GM18505 (cell line): Measurements from ENCODE around the gene MEP1A.

Source experiments
- ATAC-seq: cut with Tn5 transposase; IDR thresholded peaks from one replicate; pipeline ENCODE4 v1.9.1; 2021; ENCODE audit not compliant: unreplicated experiment
- POLR2A ChIP-seq: IDR thresholded peaks from 4 replicates; pipeline ENCODE4 v1.6.1; 2011; ENCODE audit warnings: borderline replicate concordance; ENCODE audit not compliant: insufficient read depth, insufficient read length; ENCODE audit errors: extremely low read depth

Gene MEP1A

DNA sequence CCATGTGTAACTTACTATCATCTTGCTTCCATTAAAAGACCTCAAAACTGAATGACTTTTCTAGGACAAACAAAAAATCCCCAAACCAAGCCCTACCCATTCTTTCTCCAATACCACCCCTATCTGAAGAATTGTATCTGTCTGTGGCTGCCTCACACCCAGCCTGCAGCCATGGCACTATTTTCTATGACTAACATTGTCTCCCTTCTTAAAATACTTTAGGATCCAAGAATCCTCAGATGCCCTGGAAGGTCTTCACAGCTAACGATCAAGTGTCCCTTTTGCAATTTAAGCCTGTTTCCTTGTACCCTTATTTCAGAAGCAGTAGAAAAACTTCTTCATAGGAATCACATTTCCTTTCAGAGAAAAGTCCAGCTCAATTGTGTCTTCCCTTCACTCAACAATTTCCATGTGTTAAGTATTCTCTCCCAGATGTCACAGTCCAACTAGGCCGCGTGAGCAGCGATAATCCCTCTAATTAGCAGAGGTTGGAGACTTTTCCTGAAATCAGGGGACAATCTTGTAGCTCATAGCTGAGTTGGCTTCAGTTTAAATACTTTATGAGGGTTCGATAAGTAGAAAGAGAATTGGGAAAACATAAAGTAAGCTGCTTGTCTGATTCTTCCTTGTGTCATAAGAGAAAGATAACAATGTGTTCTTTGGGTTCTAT, 5.2 kb upstream of the MEP1A start:
- TF ChIP-seq POLR2A = no peak
- no peak for ATAC-seq

DNA sequence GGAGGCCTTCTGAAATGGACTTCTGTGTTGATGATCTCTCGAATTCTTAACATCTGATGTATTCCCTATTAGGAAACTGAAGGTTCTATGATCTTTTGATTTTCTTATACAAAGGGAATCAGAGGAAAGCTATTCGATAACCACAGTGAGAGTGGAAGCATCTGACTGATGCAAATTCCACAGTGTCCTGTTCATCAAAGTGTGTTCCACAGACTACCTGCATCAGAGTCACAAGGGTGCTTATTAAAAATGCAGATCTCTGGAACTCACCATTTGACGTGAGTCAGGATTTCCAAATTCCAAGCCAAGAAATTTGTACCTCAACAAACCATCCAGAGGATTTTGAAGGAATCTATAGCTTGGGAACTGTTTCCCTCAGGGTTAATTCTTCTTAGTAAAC, 4.4 kb upstream of the MEP1A start:
- TF ChIP-seq POLR2A = no peak
- ATAC-seq = no peak

DNA sequence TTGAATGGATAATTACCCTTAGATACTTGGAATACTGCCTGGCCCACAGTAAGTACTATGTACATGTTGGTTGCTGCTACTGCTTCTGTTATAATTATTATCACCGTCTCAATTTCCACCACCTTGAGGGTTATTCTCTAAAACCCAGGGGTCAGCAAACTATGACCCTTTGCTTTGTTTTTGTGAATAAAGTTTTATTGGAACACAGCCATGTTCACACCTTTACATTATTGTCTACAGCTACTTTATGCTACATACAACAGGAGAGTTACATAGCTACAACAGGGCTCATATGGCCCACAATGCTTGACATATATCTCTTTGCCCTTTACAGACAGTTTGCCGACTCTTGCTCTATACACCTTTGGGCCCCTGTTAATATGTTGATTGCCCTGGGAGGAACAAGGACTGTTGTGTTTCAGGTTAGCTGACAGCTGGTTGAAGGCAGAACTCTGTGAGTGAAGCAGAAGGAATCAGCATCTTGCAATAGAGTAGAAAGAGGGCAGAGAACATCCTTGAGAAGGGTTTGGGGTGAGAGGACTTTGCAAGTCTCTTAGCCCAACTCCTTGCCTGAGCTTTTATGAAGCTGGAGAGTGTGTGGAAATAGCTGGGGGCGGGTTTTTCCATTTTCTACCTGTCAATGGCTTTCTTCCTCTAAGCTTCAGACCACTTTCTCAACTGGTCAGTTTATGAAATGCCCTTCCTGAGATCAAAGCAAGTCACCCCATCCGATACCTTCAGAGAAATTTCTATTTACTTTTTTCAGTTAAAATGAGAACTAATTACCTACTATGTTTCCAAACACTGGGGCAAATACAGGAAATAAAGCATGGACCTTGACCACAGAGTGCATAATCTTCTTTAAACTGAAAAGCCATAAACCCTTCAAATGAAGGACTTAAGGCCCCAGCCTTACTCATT, 3.5 kb upstream of the MEP1A start:
- TF ChIP-seq POLR2A = no peak
- no peak for ATAC-seq

DNA sequence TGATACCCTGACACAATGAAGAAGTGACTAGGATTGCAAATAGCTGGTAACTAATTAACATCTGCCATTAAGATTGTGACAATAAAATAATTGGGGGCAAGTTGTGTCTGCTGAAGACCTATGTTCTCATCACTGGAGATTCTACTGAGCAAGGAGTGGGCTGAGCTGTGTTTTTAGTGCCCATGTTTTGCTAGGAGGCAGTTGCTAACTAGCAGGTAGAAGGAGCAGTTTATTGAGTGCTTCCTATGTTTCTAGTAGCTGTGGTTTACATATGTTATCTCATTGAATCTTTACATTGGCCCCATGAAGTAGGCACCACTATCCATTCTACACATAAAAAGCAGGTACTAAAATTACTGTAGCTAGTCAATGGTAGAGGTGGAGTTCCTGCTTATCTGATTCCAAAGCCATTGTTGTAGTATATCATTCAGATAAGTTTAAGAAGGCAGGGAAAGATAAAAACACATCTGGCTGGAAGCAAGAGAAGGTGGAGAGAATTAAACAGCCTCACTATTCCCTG, 2.8 kb upstream of the MEP1A start:
- ATAC-seq = no peak
- TF ChIP-seq POLR2A = no peak

DNA sequence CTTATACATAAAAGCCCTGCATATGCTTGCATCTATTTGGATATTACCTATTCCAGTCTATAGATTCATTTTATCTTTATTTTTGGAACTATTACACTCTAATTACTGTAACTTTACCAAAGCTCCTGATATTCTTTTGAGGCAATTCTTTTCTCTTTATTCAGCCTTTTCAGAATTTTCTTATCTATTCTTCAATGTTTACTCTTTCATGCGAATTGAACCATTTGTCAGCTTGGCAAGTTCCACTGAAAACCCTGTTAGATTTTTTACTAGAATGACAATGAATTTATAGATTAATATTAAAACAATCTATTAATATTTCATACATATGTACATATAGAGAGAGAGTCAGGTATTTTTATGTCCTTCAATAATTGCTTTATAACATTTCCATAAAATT, 554 bp upstream of the MEP1A start:
- ATAC-seq = no peak
- TF ChIP-seq POLR2A = no peak

DNA sequence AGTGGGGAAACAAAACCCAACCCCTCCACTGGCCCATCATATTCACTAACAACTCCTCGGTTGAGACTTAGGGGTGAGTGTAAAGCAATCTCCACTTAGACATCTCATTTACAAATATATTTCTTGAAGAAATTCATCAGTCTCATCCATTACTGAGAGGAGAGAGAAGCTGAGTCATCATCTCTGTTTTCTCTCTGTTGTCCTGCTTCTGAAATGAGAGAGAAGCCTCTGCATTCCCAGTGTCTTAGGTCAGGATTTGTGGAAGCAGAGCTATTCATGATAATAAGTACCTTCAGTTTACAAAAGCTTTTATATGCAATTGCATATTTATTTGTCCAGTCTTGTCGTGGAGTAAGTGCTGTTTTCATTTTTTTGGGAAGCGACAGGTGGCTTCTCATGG, 879 bp downstream of the MEP1A start:
- TF ChIP-seq POLR2A = no peak
- ATAC-seq = no peak

DNA sequence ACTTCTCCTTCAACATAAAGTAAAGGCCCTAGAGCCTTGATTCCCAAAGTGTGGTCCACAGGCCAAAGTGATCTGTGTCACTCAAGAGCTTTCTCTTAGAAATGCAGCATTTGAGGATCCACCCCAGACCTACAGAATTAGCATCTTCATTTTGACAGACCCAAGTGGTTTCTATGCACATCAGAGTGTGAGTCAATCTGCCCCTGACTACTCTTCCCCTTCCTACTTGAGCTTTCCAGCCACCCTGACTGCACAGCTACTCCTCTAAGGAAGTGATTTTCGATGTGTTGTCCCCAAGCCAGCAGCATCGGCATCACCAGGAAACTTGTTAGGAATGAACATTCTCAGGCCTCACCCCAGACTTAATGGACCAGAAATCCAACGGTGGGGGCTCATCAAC, 2.6 kb downstream of the MEP1A start:
- TF ChIP-seq POLR2A = no peak
- no peak for ATAC-seq

DNA sequence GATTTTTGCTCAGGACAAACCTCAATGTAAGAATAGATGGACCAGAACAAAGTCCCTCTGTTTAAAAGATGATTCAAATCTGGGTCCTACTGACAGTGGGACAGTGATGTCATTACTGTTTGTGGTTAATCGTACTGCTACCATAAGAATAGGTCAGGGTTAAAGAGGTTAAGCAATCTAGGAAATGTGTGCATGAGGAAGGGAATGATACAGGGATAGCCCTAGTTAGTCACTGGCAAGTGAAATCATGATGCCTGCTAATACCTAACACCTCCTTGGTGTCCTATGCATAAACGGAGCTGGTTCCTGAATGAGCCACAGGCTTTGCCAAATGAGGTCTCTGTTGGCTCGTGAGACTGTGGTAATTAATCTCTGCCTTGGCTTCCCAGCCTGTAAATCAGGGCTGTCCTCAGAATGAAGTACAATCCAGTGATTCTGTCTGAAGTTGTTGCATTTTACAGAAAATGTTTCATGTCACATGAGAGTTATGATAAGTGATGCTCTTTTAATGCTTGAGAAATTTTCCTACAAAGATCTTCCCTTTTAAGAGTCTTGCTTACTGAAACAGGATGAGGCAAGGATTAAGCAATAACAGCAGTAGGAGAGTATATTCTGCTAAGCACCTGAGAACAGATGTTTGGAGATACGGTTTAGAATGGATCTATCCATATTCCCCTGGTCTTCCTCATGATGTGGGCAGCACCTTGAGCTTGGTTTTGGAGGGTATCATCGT, 3.8 kb downstream of the MEP1A start:
- no peak for ATAC-seq
- no peak for TF ChIP-seq POLR2A

DNA sequence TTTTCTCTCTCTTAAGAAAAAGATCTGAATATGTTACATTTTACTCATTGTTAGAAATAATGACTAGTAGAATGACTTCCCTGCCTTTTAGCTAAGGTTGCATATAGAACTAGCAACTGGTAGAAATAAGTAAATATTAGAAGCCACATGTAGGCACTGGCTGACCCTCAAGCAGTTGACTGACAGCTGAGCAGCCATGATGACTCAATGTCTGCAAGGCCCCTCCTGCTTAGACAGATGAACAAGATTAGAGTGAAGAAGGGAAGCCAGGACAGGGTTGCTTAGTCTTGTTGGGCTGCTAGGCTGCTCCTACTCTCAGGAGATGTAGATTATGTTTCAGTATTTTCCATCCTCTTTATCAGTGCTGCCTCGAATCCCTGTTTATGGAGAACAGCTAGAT, 6.5 kb downstream of the MEP1A start:
- no peak for ATAC-seq
- TF ChIP-seq POLR2A = no peak

DNA sequence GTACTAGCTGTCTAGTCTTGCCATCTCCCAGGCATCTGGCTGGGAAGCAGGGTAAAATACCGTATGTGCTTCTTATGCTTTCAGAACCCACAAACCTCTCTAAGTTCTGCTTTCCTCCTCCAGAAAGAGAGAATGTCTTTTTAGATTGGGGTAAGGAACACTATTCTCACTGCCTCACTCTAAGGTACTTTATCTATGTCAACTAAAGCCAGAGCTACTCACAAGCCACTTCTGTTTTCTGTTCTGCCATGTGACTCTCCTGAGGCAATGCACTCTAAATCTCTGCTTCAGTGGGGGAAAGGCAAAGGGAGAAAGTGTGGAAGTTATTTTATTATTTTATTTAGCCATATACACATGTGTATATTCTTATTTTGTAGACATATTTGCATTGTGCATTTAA, 15.6 kb downstream of the MEP1A start:
- no peak for ATAC-seq
- TF ChIP-seq POLR2A = no peak

DNA sequence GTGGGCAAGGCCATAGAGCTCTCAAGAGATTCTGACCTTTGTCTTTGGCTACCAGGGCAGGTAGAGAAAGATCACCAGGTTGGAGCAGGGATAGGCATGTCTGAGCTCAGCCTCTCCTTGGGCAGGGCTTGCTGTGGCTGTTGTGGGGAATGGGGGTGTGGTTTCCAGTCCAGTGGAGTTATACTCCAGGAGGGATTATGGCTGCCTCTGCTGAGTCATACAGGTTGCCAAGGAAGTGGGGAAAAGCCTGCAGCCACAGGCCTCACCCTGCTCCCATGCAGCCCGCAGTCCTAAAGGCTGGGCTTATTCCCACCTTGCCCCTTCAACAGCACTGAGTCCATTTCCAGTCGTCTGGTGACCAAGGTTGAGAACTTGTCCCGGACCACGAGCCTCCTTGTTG, 21.9 kb downstream of the MEP1A start:
- TF ChIP-seq POLR2A = no peak
- ATAC-seq = no peak

DNA sequence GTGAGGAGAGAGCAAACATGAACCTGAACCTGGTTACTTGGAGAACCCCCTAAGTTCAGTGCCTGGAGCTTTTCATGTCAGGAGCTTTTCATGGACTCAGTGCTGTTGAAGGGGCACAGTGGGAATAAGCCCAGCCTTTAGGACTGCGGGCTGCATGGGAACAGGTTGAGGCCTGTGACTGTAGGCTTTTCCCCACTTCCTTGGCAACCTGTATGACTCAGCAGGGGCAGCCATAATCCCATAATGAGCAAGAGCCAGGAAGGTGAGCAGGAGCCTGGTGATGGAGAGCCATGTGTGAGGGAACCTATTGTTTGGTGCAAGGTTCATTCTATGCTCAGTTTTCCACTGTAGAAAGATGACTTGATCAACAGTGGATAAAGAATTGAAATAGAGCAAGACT, 23.4 kb downstream of the MEP1A start:
- TF ChIP-seq POLR2A = no peak
- no peak for ATAC-seq

DNA sequence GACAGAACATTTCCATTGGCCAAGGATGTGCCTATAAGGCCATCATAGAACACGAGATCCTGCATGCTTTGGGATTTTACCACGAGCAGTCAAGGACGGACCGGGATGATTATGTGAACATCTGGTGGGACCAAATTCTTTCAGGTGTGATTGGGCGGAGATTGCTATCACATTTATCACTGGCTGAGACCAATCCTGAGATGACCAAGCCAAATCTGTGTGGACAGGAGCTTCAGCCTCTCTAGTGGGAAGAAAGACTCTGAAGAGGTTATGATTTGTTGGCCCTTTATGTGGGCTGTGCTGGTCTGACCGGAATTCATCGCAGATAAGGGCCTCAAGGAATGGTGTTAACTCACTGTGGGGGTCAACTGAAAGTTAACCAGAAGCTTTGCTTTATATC, 26.4 kb downstream of the MEP1A start:
- TF ChIP-seq POLR2A = no peak

More for the DNA sequence above, 26.4 kb downstream of the MEP1A start:
- ATAC-seq = no peak
